ENCODE data around the gene SLC16A8. TPM values are rescaled to one million over a fixed set of nuclear protein-coding genes. Genes with fewer than 3 reads are reported as not detected.

SLC16A8 gene
- total RNA-seq, 4 donors from 2014 or later = not detected

DNA sequence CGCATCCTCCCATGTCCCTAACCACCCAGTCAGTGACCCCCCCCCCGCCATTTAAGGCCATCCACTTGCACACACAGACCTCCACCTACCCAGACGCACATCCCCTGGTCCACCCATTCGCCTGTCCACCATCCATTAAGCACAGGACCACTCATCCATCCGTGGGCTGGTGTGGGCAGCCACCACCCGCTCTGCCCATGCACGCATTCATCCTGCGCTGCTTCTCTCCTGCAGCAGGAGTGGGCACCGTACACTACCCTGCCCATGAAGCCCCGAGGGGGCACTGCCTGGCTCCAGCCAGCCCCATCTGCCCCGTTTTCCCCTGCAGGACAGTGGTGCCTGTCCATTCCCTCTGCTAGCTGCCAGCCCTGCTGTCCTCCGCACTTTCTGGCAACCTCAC, 3.9 kb upstream of the SLC16A8 start:
- DNase-seq = no peak
- TF ChIP-seq, protein P1, sequence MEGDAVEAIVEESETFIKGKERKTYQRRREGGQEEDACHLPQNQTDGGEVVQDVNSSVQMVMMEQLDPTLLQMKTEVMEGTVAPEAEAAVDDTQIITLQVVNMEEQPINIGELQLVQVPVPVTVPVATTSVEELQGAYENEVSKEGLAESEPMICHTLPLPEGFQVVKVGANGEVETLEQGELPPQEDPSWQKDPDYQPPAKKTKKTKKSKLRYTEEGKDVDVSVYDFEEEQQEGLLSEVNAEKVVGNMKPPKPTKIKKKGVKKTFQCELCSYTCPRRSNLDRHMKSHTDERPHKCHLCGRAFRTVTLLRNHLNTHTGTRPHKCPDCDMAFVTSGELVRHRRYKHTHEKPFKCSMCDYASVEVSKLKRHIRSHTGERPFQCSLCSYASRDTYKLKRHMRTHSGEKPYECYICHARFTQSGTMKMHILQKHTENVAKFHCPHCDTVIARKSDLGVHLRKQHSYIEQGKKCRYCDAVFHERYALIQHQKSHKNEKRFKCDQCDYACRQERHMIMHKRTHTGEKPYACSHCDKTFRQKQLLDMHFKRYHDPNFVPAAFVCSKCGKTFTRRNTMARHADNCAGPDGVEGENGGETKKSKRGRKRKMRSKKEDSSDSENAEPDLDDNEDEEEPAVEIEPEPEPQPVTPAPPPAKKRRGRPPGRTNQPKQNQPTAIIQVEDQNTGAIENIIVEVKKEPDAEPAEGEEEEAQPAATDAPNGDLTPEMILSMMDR (IDR thresholded peaks at IDR 0.05) = no peak
- Histone ChIP-seq H3K36me3 (no peaks in the 10 kb centered on the region), H3K4me1 (peaks cover 0 to 9% (median 4%) of the 10 kb centered on the region in 4 donors), H3K9me3 (no peaks in the 10 kb centered on the region), H3K27ac (no peak overlapping the region), H3K27me3 (peaks cover 18% of the 10 kb centered on the region), H3K4me3 (no peak overlapping the region)
- in situ Hi-C loops (cut with MboI; ENCODE audit: low pct_ligation_motif_present in 1 of 4, low pct_unique_long_range_greater_than_20kb in 1 of 4, low sequenced_read_pairs in 3 of 4) = no loop called here
- intact Hi-C loops (cut with DNase I; ENCODE audit: low total_unique reads) = no loop called here
- WGBS, 2 donors (ENCODE audit: low coverage in 1 of 2) = 89 to 92% methylated on average over 6 to 12 of the region's 12 CpGs

DNA sequence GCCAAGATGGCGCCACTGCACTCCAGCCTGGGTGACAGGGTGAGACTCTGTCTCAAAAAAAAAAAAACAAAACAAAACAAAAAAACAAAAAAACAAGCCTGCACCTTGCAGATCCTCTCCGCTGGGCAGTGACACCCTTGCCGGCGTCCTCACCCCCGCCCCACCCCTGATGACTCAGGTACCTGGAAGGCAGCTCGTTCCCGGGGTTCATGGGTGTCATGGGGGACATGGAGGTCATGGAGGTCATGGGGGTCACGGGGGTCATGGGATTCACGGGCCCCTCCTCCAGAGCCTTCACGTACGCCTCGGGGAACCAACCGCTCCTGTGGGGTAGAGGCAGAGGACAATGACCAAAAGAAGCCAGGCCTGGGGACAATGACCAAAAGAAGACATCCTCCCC, 3.0 kb upstream of the SLC16A8 start:
- no peak for DNase-seq
- Histone ChIP-seq H3K9me3 (no peaks in the 10 kb centered on the region), H3K27me3 (peaks cover 27% of the 10 kb centered on the region), H3K4me1 (peaks cover 0 to 18% (median 13%) of the 10 kb centered on the region in 4 donors), H3K27ac (no peak overlapping the region), H3K36me3 (no peaks in the 10 kb centered on the region), H3K4me3 (no peak overlapping the region)
- 83 to 90% methylated on average over 4 to 13 of the region's 13 CpGs for WGBS, 2 donors (ENCODE audit: low coverage in 1 of 2)
- intact Hi-C loops (cut with DNase I; ENCODE audit: low total_unique reads) (no loop called here), in situ Hi-C loops (cut with MboI; ENCODE audit: low pct_ligation_motif_present in 1 of 4, low pct_unique_long_range_greater_than_20kb in 1 of 4, low sequenced_read_pairs in 3 of 4) (no loop called here)
- TF ChIP-seq POLR2A (IDR thresholded peaks at IDR 0.05) (no peak), POLR2AphosphoS5 (IDR thresholded peaks at IDR 0.05) (no peak), EP300 (IDR thresholded peaks at IDR 0.05; ENCODE audit: low read depth) (no peak)
- TF ChIP-seq, protein P1 (IDR thresholded peaks at IDR 0.05) = no peak

DNA sequence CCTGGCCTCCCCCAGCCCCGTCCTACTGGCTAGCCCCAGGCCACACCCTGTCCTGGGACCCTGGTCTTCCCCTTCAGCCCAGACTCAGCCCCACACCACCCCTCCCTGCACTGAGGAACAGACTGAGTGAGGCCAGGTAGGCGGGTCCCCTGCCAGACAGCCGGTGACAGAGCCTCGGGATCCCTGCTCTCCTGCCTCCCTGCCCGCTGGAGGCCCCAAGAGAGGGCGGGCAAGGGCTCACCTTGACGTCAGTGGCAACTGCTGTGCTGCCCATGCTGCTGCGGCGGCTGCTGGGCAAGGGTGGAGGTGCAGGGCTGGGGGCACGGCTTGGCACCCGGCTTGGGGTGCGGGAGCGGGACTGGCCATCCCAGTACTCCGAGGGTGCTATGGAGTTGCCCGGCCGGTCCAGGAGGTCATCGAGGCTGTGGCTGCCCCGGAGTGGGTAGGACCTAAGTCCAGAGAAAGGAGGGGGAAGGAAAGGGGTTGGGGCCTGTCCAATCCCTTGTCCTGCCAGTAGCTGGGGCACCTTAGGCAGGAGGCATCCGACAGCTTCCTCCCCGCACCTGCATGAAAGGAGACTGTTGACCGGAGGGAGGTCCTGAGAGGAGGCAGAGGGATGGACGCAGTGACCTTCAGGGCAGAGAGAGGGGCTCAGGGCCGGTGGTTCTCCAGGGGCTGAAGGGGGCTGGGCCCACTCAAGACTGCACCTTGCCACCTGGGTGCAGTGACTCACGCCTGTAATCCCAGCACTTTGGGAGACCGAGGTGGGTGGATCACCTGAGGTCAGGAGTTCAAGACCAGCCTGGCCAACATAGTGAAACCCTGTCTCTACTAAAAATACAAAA, 2.2 kb upstream of the SLC16A8 start:
- Histone ChIP-seq H3K4me1 (peaks cover 0 to 24% (median 19%) of the 10 kb centered on the region in 4 donors), H3K4me3 (no peak overlapping the region), H3K27me3 (peaks cover 34% of the 10 kb centered on the region), H3K9me3 (no peaks in the 10 kb centered on the region), H3K27ac (no peak overlapping the region), H3K36me3 (no peaks in the 10 kb centered on the region)
- in situ Hi-C loops (cut with MboI; ENCODE audit: low pct_ligation_motif_present in 1 of 4, low pct_unique_long_range_greater_than_20kb in 1 of 4, low sequenced_read_pairs in 3 of 4) (no loop called here), intact Hi-C loops (cut with DNase I; ENCODE audit: low total_unique reads) (no loop called here)
- no peak for DNase-seq
- TF ChIP-seq, protein P1 (IDR thresholded peaks at IDR 0.05) = no peak
- no peak for TF ChIP-seq EP300 (IDR thresholded peaks at IDR 0.05; ENCODE audit: low read depth)
- WGBS, 2 donors (ENCODE audit: low coverage in 1 of 2) = 93% methylated on average over 3 to 21 of the region's 25 CpGs

DNA sequence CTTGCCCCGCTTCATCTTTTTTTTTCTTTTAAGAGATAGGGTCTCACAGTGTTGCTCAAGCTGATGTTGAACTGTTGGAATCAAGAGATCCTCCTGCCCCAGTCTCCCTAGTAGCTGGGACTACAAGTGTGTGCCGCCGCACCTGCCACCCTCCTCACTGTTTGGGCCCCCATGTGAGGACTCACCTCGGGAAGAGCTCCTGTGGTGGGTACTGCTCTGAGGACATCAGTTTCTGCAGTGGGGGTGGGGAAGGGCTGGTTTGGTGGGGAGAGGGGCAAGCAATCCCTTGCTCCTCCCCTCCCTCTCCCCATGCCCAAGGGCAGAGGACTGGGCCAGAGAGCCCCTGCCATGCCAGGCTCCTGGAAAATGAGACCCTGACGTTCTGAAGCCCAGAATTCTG, 1.5 kb upstream of the SLC16A8 start:
- intact Hi-C loops (cut with DNase I; ENCODE audit: low total_unique reads) (no loop called here), in situ Hi-C loops (cut with MboI; ENCODE audit: low pct_ligation_motif_present in 1 of 4, low pct_unique_long_range_greater_than_20kb in 1 of 4, low sequenced_read_pairs in 3 of 4) (no loop called here)
- Histone ChIP-seq H3K36me3 (no peaks in the 10 kb centered on the region), H3K4me3 (no peak overlapping the region), H3K27me3 (peaks cover 40% of the 10 kb centered on the region), H3K4me1 (peaks cover 4 to 31% (median 25%) of the 10 kb centered on the region in 4 donors), H3K27ac (no peak overlapping the region), H3K9me3 (no peaks in the 10 kb centered on the region)
- WGBS, 2 donors (ENCODE audit: low coverage in 1 of 2) = 70% methylated on average over 5 of the region's 5 CpGs; no CpG with 5 or more reads in 1 of the 2 donors
- no peak for DNase-seq
- TF ChIP-seq EP300 (IDR thresholded peaks at IDR 0.05; ENCODE audit: low read depth) = no peak
- no peak for TF ChIP-seq POLR2A (IDR thresholded peaks at IDR 0.05)
- TF ChIP-seq, protein P1 (IDR thresholded peaks at IDR 0.05) = no peak
- TF ChIP-seq POLR2AphosphoS5 (IDR thresholded peaks at IDR 0.05) = no peak
